Naive thymus-derived CD8-positive, alpha-beta T cell (primary cell): ENCODE data around the gene NHS. TPM values are rescaled to one million over a fixed set of nuclear protein-coding genes. Genes with fewer than 3 reads are reported as not detected.

ENCODE experiments used
- ATAC-seq, 2 donors: fragments of 150-1000 bp; cut with Tn5 transposase in 1 of 2; sonication (Bioruptor Pico), chemical (Tn5 transposase) in 1 of 2; 1 replicate in 1 of 2; 2 replicates in 1 of 2; pipeline ENCODE4 v1.10.0; 2021; ENCODE audit warnings: mild to moderate bottlenecking in 2 of 2, moderate library complexity in 2 of 2
- POLR2A ChIA-PET: fragments of 350-600 bp; sonication (Branson Sonifier 250); formaldehyde crosslinking; loops from one replicate; lab custom pipeline; 2021; ENCODE audit warnings: antibody characterized with exemption; lab: Charles Lee
- DNase-seq, 10 donors: peaks; one replicate each; pipeline versions ENCODE4 v3.0.0 to v3.0.0-alpha.2; 2020 to 2022
- H3K27ac Mint-ChIP-seq, 10 donors: one replicate each; pipeline ENCODE4 v1.8.0; 2020 to 2022; ENCODE audit warnings: mild to moderate bottlenecking in 10 of 10, mixed read lengths in 10 of 10, moderate library complexity in 4 of 10, inconsistent platforms in 1 of 10
- H3K27me3 Mint-ChIP-seq, 5 donors: one replicate each; pipeline ENCODE4 v1.8.0; 2021 to 2022; ENCODE audit warnings: mixed read lengths in 5 of 5
- H3K36me3 Mint-ChIP-seq, 3 donors: one replicate each; pipeline ENCODE4 v1.8.0; 2020 to 2022; ENCODE audit warnings: mixed read lengths in 3 of 3, mild to moderate bottlenecking in 2 of 3, inconsistent platforms in 1 of 3
- H3K4me1 Mint-ChIP-seq, 4 donors: one replicate each; pipeline ENCODE4 v1.8.0; 2021 to 2022; ENCODE audit warnings: mixed read lengths in 4 of 4
- H3K4me3 Mint-ChIP-seq, 10 donors: one replicate each; pipeline ENCODE4 v1.8.0; 2020 to 2022; ENCODE audit warnings: mild to moderate bottlenecking in 10 of 10, mixed read lengths in 10 of 10, moderate library complexity in 6 of 10, inconsistent platforms in 1 of 10
- H3K9me3 Mint-ChIP-seq, 9 donors: one replicate each; pipeline ENCODE4 v1.8.0; 2020 to 2022; ENCODE audit warnings: mixed read lengths in 9 of 9, mild to moderate bottlenecking in 3 of 9, inconsistent platforms in 1 of 9, moderate library complexity in 1 of 9
- polyA plus RNA-seq, 3 donors: library from polyadenylated mRNA; unstranded; fragments of 300-500 nt; fragmentation: Illumina TruSeq; gene quantifications; one replicate each; pipeline ENCODE4 v1.2.3, GENCODE V29; 2021
- total RNA-seq, 8 experiments: library from RNA in 2 of 8; stranded (reverse) in 2 of 8; gene quantifications; one replicate each; pipeline ENCODE4 v1.2.3 and lab custom pipeline; 2021 to 2026

Gene NHS
- total and polyA plus RNA-seq, 5 experiments from 2014 or later: 1.0 TPM; not detected in 4

DNA sequence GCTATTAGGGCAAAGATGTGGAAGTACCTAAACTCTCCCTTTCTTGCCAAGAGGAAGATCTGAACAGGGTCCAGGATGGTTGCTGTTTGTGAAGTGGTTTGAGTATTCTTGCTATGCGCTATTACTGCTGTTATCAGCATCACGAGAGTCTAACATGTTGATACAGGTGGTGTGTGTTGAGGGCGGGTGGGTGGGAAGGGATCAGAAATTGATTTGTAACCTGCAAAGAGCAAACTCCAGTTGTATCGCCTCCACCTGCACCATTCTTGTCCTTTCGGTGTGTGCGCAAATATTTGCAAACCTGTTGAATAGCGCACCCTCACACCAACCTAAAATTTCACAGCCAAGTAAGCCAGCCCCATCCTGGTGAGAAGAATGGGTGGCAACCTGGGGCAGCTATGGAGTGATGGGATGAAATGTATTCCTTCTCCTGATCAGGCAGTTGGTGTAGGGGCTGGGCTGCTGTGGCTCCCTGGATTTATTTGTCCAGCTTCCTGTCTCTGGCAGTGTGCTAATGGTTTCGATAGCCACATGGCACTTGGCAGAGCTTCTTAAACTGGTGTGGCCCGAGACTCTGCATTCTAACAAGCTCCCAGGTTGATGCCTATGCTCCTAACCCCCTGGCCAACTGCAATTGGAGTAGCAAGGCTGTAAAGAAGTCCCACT is 259.7 kb downstream of the NHS start:
- no peaks in the 10 kb centered on the region for H3K27me3 Mint-ChIP-seq
- POLR2A ChIA-PET: no interaction called here
- ATAC-seq (no peak), DNase-seq (no peak)
- peaks cover 0 to 6% (median 2%) of the 10 kb centered on the region in 4 donors for H3K4me1 Mint-ChIP-seq
- H3K4me3 Mint-ChIP-seq: no peak overlapping the region
- peaks cover 0 to 3% (median 0%) of the 10 kb centered on the region in 9 donors for H3K9me3 Mint-ChIP-seq
- H3K36me3 Mint-ChIP-seq: no peaks in the 10 kb centered on the region
- peak overlapping the region in 1 of 10 donors; percentile 74 for H3K27ac Mint-ChIP-seq

DNA sequence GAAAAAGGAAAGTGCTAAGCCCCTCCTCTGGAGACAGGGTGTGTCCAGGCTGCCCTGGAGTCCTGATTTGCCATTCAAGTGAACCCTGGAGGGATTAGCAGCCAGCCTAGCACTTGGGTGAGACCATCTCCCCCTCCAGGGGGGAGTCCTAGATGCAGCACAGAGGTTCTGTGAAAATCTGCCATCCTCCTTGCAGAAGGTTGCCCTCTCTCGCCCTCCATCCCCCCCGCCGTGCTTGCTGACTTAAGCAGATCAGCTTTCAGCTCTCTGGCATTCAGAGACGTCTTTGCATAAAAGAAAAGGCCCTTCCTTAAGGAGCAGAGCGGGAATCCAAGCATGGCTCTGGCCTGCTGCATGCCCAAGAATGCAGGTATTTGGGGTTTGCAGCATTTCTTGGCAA is 260.2 kb downstream of the NHS start:
- POLR2A ChIA-PET: no interaction called here
- Mint-ChIP-seq H3K9me3 (peaks cover 0 to 3% (median 0%) of the 10 kb centered on the region in 9 donors), H3K27ac (no peak overlapping the region), H3K27me3 (no peaks in the 10 kb centered on the region), H3K4me1 (peaks cover 0 to 6% (median 2%) of the 10 kb centered on the region in 4 donors), H3K36me3 (no peaks in the 10 kb centered on the region), H3K4me3 (no peak overlapping the region)
- DNase-seq: no peak
- no peak for ATAC-seq

DNA sequence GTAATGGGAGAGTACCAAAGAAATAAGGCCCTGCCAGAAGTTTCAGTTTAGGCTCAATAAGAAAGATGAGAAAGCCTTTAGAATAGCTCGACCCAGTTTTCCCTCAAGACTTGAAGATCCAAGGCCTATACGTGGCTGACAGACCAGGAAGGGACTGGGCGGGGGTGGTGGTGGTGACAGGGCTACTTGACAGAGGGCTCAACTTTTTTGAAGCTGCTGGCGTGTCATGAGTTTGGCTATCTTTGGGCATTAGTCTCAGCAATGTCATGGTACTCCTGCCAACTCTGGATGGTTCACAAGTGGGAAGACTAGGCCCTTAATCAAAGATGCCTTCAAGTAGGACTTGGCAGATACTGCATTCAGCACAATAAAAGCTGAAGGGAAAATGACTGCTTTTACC is 262.2 kb downstream of the NHS start:
- Mint-ChIP-seq H3K4me1 (peaks cover 0 to 6% (median 2%) of the 10 kb centered on the region in 4 donors), H3K36me3 (no peaks in the 10 kb centered on the region), H3K4me3 (no peak overlapping the region), H3K9me3 (peaks cover 0 to 3% (median 0%) of the 10 kb centered on the region in 9 donors), H3K27me3 (no peaks in the 10 kb centered on the region), H3K27ac (no peak overlapping the region)
- ATAC-seq (no peak), DNase-seq (no peak)
- POLR2A ChIA-PET: no interaction called here

DNA sequence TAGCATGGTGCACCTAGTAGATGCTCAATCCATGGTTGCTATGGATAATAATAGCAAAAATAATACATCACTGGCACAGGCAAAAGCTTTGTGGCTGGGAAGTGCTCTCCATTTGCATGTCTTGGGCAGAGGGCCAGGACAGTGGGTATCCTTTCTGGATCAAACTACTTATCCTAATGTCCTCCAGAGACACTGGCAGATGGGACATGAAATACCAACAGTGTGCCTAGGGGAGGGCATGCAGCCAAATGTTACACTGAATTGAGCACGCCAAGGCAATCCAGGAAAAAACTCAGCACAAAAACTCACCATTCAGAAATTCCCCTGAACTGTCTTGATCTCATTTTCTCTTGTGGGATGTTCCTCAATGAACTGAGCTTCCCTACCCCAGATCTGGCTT is 263.7 kb downstream of the NHS start:
- DNase-seq (no peak), ATAC-seq (no peak)
- Mint-ChIP-seq H3K9me3 (peaks cover 0 to 3% (median 0%) of the 10 kb centered on the region in 9 donors), H3K4me3 (no peak overlapping the region), H3K4me1 (no peaks in the 10 kb centered on the region), H3K27ac (no peak overlapping the region), H3K36me3 (no peaks in the 10 kb centered on the region), H3K27me3 (no peaks in the 10 kb centered on the region)
- POLR2A ChIA-PET: no interaction called here

DNA sequence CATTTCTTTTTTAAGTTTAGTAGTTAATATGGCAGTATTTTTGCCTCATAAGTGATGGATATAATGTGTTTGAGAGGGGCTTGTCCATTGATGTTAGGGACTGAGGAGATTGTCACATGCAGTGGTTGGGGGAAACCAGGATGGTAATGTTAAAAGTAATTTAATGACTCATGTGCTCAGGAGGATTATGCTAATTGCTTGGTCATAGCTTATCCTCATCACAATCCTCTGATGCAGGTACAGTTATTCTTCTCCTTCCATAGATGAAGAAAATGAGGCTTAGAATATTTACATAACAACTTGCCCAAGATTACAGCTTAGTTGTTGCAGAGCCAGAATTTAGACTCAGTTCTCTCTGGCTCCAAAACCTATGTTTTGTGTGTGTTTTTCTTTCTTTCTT is 267.9 kb downstream of the NHS start:
- Mint-ChIP-seq H3K27ac (no peak overlapping the region), H3K9me3 (peaks cover 0 to 1% (median 0%) of the 10 kb centered on the region in 9 donors), H3K36me3 (no peaks in the 10 kb centered on the region), H3K4me1 (peaks cover 0 to 1% (median 0%) of the 10 kb centered on the region in 4 donors), H3K27me3 (peaks cover 0 to 2% (median 0%) of the 10 kb centered on the region in 5 donors), H3K4me3 (no peak overlapping the region)
- DNase-seq (no peak), ATAC-seq (no peak)
- POLR2A ChIA-PET: no interaction called here

DNA sequence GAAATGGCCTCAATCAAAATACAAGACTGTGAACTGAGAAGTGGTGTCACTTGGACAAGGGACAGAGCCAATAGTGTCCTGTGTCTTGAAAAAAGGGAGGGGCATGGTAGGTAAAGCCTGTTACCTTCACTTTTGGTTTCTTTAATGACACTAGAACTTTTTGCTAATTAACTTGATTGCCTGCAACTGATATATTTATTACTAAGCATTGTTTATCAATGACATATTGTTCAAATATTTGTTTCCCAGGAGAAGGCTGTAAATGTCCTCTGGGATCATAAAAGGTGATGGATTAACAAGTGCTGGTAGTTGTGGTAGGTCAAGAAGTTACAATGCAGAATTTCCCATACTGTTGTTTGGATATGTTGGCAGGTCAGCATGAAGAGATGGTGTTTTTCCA is 268.5 kb downstream of the NHS start:
- no peaks in the 10 kb centered on the region for H3K36me3 Mint-ChIP-seq

DNA sequence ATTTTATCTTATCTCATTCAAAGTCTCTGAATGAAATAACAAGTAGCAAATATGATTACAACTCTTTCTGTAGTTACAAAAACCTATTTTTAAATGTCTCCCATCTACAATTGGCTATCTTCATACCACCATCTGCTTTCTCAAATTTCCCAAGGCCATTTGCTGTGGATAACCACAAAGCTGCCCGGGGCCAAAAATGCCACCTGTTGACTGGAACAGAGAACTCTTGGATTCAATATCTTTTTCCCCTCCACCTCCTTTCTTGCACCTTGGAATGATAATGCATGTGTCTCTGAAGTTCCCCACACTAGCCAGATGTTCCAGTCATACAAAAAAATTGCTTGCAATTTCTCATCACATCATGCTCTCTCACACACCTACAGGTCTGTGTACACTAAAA is 269.0 kb downstream of the NHS start:
- ATAC-seq (no peak), DNase-seq (no peak)
- no peak overlapping the region for H3K27ac Mint-ChIP-seq
- H3K4me3 Mint-ChIP-seq: no peak overlapping the region
- peaks cover 0 to 1% (median 0%) of the 10 kb centered on the region in 4 donors for H3K4me1 Mint-ChIP-seq
- POLR2A ChIA-PET: no interaction called here
- peaks cover 0 to 2% (median 0%) of the 10 kb centered on the region in 5 donors for H3K27me3 Mint-ChIP-seq
- peaks cover 0 to 1% (median 0%) of the 10 kb centered on the region in 9 donors for H3K9me3 Mint-ChIP-seq
- H3K36me3 Mint-ChIP-seq: no peaks in the 10 kb centered on the region

More for the DNA sequence above, 268.5 kb downstream of the NHS start:
- Mint-ChIP-seq H3K27me3 (peaks cover 0 to 2% (median 0%) of the 10 kb centered on the region in 5 donors), H3K4me3 (no peak overlapping the region), H3K4me1 (peaks cover 0 to 1% (median 0%) of the 10 kb centered on the region in 4 donors), H3K27ac (no peak overlapping the region), H3K9me3 (peaks cover 0 to 1% (median 0%) of the 10 kb centered on the region in 9 donors)
- no peak for DNase-seq
- ATAC-seq: no peak
- POLR2A ChIA-PET: no interaction called here

DNA sequence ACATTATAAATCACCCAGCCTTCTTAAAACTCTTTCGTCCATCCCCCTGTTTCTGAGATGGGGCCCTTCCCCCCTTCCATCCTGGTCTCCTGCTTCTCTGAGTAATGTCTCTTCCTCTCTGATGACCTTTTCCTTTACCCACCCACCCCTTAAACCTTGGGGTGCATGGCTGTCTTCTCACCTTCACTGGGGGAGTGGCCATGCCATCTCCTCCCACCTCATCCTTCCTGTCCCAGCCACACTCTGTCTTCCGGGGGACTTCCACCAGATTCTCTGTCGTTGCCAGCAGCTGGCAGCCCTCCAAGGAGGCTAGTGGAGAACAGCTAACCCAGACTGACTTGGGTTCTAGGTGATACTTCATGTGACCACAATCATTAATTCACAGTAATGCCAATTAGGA is 279.1 kb downstream of the NHS start:
- peak in 7 of 10 donors; percentile 11 to 57 (median 23) for DNase-seq
- peak overlapping the region in 7 of 10 donors; percentile 41 to 92 (median 86) for H3K27ac Mint-ChIP-seq

DNA sequence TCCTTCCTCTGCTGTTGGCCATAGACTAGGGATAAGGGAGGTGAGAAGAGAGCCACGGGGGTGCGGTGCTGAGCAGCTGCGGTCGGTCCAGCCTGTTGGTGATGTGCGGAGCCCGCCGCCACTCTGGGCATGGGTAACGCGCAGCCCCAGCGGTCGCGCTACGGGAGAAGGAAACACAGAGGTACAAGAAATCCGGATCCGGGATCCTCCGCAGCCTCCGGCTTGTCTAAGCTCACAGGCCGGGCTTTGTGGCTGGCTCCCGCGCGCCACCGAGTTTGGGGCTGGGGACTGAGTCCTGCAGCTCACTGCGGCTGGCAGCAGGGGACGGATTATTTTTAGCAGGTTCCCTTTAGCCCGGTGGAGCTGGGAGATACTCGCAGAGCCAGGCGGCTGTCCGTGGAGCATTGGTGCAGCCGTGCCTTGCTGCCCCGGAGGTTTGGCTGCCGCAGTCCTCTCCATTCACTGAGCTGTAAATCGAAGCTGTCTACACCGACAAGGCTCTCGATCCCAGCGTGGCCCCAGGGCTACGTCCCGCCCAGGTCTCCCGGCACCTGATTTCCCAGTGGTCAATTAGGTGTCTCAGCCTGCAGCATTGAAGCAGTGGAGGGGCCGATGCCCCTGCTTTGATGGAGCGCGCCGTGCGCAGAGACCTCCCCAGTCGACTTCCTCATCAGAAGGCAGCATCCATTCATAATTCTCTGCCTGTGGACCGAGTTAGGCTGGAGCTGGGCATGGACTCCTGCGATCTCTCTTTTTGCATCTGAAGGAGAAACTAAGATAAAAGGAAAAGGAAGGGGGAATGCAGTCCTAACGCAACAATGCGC is 280.4 kb downstream of the NHS start:
- Mint-ChIP-seq H3K4me3 (peak overlapping the region; percentile 79 to 92 (median 85)), H3K27ac (peak overlapping the region in 4 of 10 donors; percentile 24 to 77 (median 76)), H3K27me3 (peaks cover 0 to 12% (median 0%) of the 10 kb centered on the region in 5 donors), H3K9me3 (no peaks in the 10 kb centered on the region), H3K36me3 (no peaks in the 10 kb centered on the region), H3K4me1 (peaks cover 13 to 44% (median 25%) of the 10 kb centered on the region in 4 donors)
- POLR2A ChIA-PET: interaction anchor here (0.5 to 0.6 kb wide), 2 partner anchors 81 to 1716 kb away, joined by 3 to 6 read pairs; no protein-coding TSS in a partner anchor
- ATAC-seq (peak; percentile 41 to 44), DNase-seq (peak in 1 of 10 donors; percentile 7)

More for the DNA sequence above, 279.1 kb downstream of the NHS start:
- Mint-ChIP-seq H3K27me3 (peaks cover 0 to 12% (median 0%) of the 10 kb centered on the region in 5 donors), H3K36me3 (no peaks in the 10 kb centered on the region), H3K9me3 (no peaks in the 10 kb centered on the region), H3K4me3 (peak overlapping the region in 8 of 10 donors; percentile 14 to 92 (median 70)), H3K4me1 (peaks cover 13 to 44% (median 25%) of the 10 kb centered on the region in 4 donors)
- POLR2A ChIA-PET: no interaction called here
- peak; percentile 56 to 79 for ATAC-seq

DNA sequence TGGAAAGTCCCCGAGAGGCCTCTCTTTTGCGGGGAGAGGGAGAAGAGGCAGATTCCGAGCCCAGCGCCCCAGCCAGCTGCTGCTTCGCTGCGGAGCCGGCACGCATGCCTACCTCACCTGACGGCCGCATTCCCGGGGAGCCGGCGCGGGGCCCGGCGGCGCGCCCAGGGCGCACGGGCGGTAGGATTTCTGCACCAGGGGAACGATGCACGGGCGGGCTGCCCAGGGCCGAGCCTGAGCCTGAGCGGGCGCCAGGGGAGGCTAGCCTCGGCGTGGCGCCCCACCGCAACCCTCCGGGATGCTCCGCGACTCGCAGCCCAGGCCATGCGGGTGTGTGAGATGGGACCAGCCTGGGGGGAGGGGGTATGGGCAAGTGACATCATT is 281.0 kb downstream of the NHS start:
- ATAC-seq (peak in 1 of 2 donors; percentile 35), DNase-seq (no peak)
- no peaks in the 10 kb centered on the region for H3K36me3 Mint-ChIP-seq
- H3K4me1 Mint-ChIP-seq: peaks cover 13 to 42% (median 25%) of the 10 kb centered on the region in 4 donors
- H3K9me3 Mint-ChIP-seq: no peaks in the 10 kb centered on the region
- peaks cover 0 to 12% (median 0%) of the 10 kb centered on the region in 5 donors for H3K27me3 Mint-ChIP-seq
- POLR2A ChIA-PET: no interaction called here
- H3K27ac Mint-ChIP-seq: peak overlapping the region in 2 of 10 donors; percentile 48 to 76
- H3K4me3 Mint-ChIP-seq: peak overlapping the region; percentile 79 to 92 (median 85)

DNA sequence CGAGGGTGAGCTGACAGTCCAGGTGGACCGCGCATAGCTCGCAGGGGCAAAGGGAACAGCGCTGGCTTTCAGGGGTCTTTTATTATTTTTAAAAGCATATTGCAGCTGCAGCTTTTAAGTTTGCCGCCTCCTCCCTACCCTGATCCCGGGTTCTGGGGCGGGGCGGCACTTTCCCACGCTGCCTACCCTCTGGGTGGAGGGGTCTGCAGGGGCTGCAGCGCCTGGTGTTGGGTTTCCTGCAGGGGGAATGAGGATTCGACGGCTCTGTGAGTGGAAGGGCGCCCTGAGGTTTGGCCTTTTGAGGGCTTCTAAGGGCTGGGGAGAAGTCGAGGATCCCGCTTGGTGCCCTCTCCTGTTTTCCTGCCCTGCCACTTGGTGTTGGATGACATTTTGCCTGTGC is 281.6 kb downstream of the NHS start:
- no peaks in the 10 kb centered on the region for H3K9me3 Mint-ChIP-seq
- peaks cover 13 to 36% (median 24%) of the 10 kb centered on the region in 4 donors for H3K4me1 Mint-ChIP-seq
- POLR2A ChIA-PET: no interaction called here

DNA sequence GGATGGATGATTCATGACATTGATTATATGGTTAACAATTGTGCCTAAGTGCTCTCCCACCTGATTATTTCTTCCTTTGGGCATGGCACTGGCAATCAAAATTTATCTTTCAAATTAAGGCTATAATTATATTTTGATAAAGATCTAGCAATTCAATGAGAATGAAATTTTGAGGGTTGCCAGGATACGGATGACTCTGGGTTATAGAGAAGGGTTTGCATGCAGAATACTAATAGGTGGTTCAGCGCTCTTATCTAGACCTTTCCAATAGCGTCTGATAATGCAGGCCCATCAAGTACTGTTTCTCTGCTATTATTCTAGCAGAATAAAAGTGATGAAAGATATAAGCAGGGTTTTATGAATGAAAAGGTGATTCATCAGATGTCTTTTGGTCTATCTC is 287.4 kb downstream of the NHS start:
- no peaks in the 10 kb centered on the region for H3K9me3 Mint-ChIP-seq
- H3K36me3 Mint-ChIP-seq: no peaks in the 10 kb centered on the region
- peaks cover 0 to 5% (median 0%) of the 10 kb centered on the region in 5 donors for H3K27me3 Mint-ChIP-seq
- no peak overlapping the region for H3K27ac Mint-ChIP-seq
- no peaks in the 10 kb centered on the region for H3K4me1 Mint-ChIP-seq
- ATAC-seq (no peak), DNase-seq (no peak)
- POLR2A ChIA-PET: no interaction called here
- H3K4me3 Mint-ChIP-seq: no peak overlapping the region

More for the DNA sequence above, 281.6 kb downstream of the NHS start:
- peak overlapping the region in 2 of 10 donors; percentile 48 to 66 for H3K27ac Mint-ChIP-seq
- H3K27me3 Mint-ChIP-seq: peaks cover 0 to 12% (median 0%) of the 10 kb centered on the region in 5 donors
- H3K36me3 Mint-ChIP-seq: no peaks in the 10 kb centered on the region
- ATAC-seq (no peak), DNase-seq (no peak)
- H3K4me3 Mint-ChIP-seq: peak overlapping the region in 8 of 10 donors; percentile 26 to 86 (median 46)
